Measurements from ENCODE around the gene NUBPL.

DNA sequence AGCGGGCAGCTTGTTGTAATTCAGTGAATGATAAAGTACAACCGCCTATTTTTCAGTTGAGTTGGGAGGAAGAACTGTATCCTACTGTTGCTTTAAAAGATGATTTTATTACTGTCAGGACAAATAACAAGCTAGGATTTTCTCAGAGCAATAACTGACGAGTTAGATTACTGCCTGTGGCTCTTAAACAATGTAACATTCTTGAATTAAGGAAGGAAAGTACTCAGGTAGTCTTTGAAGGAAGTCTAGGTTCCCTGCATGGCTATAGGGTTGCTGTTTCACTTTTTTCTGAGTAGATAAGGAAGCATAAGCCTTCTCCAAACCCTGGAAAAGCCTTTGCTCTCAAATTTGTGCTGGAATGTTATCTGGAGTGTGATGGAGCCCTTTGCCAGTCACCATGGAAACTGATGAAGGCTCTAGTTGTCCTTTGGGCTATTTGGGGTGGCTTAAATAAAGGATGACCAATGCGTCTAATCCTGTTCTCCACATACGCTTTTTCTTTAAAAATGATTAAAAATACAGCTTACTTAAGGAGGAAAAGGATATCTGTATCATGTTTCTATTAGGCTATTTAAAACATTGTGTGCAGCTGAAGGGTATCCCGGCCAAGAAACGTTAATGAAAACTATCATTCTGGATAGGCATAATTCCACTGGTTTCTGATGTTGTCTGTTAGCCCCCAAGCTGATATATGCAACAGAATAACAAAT lies 17.7 kb downstream of the NUBPL start:
- TF ChIP-seq, protein P1, sequence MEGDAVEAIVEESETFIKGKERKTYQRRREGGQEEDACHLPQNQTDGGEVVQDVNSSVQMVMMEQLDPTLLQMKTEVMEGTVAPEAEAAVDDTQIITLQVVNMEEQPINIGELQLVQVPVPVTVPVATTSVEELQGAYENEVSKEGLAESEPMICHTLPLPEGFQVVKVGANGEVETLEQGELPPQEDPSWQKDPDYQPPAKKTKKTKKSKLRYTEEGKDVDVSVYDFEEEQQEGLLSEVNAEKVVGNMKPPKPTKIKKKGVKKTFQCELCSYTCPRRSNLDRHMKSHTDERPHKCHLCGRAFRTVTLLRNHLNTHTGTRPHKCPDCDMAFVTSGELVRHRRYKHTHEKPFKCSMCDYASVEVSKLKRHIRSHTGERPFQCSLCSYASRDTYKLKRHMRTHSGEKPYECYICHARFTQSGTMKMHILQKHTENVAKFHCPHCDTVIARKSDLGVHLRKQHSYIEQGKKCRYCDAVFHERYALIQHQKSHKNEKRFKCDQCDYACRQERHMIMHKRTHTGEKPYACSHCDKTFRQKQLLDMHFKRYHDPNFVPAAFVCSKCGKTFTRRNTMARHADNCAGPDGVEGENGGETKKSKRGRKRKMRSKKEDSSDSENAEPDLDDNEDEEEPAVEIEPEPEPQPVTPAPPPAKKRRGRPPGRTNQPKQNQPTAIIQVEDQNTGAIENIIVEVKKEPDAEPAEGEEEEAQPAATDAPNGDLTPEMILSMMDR (IDR thresholded peaks at IDR 0.05; ENCODE audit: low read depth, low read length, poor library complexity, severe bottlenecking): no peak
- no peak for TF ChIP-seq EZH2phosphoT487 (IDR thresholded peaks at IDR 0.05; ENCODE audit: borderline replicate concordance, low read length)

Data from DOHH2 (cell line).